Ovary (tissue), 10 donors: ENCODE data around the gene TPRX1. TPM values are rescaled to one million over a fixed set of nuclear protein-coding genes. Genes with fewer than 3 reads are reported as not detected.
"Not testable (repeated sequence)": the region's sequence is repeated elsewhere in the genome, so short reads cannot be mapped to it uniquely, and the experiment has no call there.

Source experiments
- DNase-seq, 5 donors: peaks; one replicate each; pipeline ENCODE4 v3.0.0-alpha.2; 2019 to 2020
- H3K27ac ChIP-seq, 2 donors: fragments of 200-600 bp; one replicate each; pipeline versions ENCODE4 v1.5.1 to v1.8.0; 2019 to 2022
- H3K27me3 ChIP-seq: fragments of 200-600 bp; one replicate; pipeline ENCODE4 v1.8.0; 2022
- H3K36me3 ChIP-seq: fragments of 200-600 bp; sonication (generic); one replicate; pipeline ENCODE4 v1.5.1; 2019
- H3K4me1 ChIP-seq: one replicate; pipeline ENCODE4 v1.8.1; 2013; ENCODE audit warnings: mild to moderate bottlenecking, moderate library complexity; ENCODE audit not compliant: insufficient read depth
- H3K4me3 ChIP-seq: fragments of 200-600 bp; sonication (generic); one replicate; pipeline ENCODE4 v1.5.1; 2017
- H3K9me3 ChIP-seq, 2 donors: fragments of 200-600 bp in 1 of 2; sonication (generic) in 1 of 2; one replicate each; pipeline versions ENCODE4 v1.5.1 to v1.8.1; 2013 to 2019; ENCODE audit warnings: mild to moderate bottlenecking in 1 of 2, moderate library complexity in 1 of 2
- CTCF ChIP-seq, 3 donors: fragments of 450-650 bp in 2 of 3; fragments of 200-600 bp in 1 of 3; IDR thresholded peaks; one replicate each; pipeline versions ENCODE4 v1.5.1 to v1.8.0; 2016 to 2022; ENCODE audit warnings: antibody characterized with exemption in 3 of 3, mild to moderate bottlenecking in 1 of 3
- EP300 ChIP-seq: sonication (generic); formaldehyde crosslinking; IDR thresholded peaks from one replicate; pipeline ENCODE4 v1.6.1; 2017; ENCODE audit warnings: antibody characterized with exemption
- POLR2A ChIP-seq: fragments of 450-650 bp; IDR thresholded peaks from one replicate; pipeline ENCODE4 v1.6.1; 2017; ENCODE audit warnings: antibody characterized with exemption, mild to moderate bottlenecking, moderate library complexity
- WGBS, 3 donors: extraction: QIAGEN DNeasy Blood & Tissue Kit in 1 of 3; methylation state at CpG; one replicate each; pipeline versions ENCODE4 v1.1.5 to v1.1.7; 2013 to 2017; 5-methylcytosine and 5-hydroxymethylcytosine counted together
- intact Hi-C, 4 donors: fragments of 100-400 bp; cut with DNase I; formaldehyde crosslinking; loops; one replicate each; pipeline versions ENCODE4 v1.11.0 to v1.15.1; 2022 to 2023
- long read RNA-seq, 3 donors: library from polyadenylated mRNA in 2 of 3; unstranded in 2 of 3; transcript quantifications; one replicate each; pipeline ENCODE4 v2.0.0 and lab custom pipeline, GENCODE V29; 2021 to 2026
- polyA plus RNA-seq, 2 donors: library from polyadenylated mRNA; stranded (reverse); fragments of 200-250 nt in 1 of 2; fragments of 350-450 nt in 1 of 2; fragmentation: Illumina TruSeq in 1 of 2; extraction: RNeasy Lipid Tissue Mini Kit (QIAGEN cat#74804) in 1 of 2; gene quantifications; one replicate each; pipeline ENCODE4 v1.2.3, GENCODE V29; 2013 to 2014
- total RNA-seq, 7 donors: library from RNA; depleted of rRNA in 2 of 7; stranded (reverse); fragments of >200 nt in 2 of 7; fragmentation: NEBNext Ultra II Directional in 3 of 7; extraction: Animal tissue kit (Norgen Biotek cat#: 25700) in 3 of 7; gene quantifications; one replicate each; pipeline versions ENCODE4 v1.1.0 to v1.2.4, GENCODE V29; 2016 to 2023
- donor health status: DM: no; HTN: no; CAD: no; lungs with moderate emphysema.
- donor health status: DM: no; HTN: no; CAD: no.
- donor health status: Bipolar disorder and iron deficiency.
- donor health status: DM: yes; HTN: yes; CAD: no.
- donor health status: DM: no; HTN: no; CAD: no.
- donor health status: DM: yes; HTN: yes; CAD: no.

The TPRX1 gene
- total RNA-seq: not detected
- polyA plus RNA-seq: not detected
- long read RNA-seq, donor 1: 0 reads
- long read RNA-seq, donor 2: 0 reads
- long read RNA-seq, donor 3: 0 reads

- DNase-seq, H3K27me3 ChIP-seq, H3K4me1 ChIP-seq, H3K4me3 ChIP-seq, intact Hi-C loops, H3K27ac ChIP-seq, H3K9me3 ChIP-seq, H3K36me3 ChIP-seq: not testable (repeated sequence)
- 69 to 81% (median 74%) methylated on average over 4 to 5 of the region's 5 CpGs for WGBS, 3 donors
Observed at GRCh38 chr19:47804451-47804850, at the start of gene TPRX1. Gene TPRX1, minus strand, starts transcription at chr19:47804551. Its CDS starts 12 bp downstream, at chr19:47804539.

GRCh38 chr19:47853003-47853402, 48.7 kb upstream of the TPRX1 start:
- intact Hi-C loops: no loop called here
- 59 to 62% (median 62%) methylated on average over 5 of the region's 5 CpGs for WGBS, 3 donors

GRCh38 chr19:47848823-47849473, 44.6 kb upstream of the TPRX1 start:
- intact Hi-C loops: no loop called here
- TF ChIP-seq CTCF (IDR thresholded peaks at IDR 0.05): no peak
- TF ChIP-seq EP300: no peak
- no peak for TF ChIP-seq POLR2A
- 2 to 3% (median 3%) methylated on average over 22 of the region's 22 CpGs for WGBS, 3 donors
- no peaks in the 10 kb centered on the region for H3K4me1 ChIP-seq
- no peaks in the 10 kb centered on the region for H3K36me3 ChIP-seq
- DNase-seq: no peak
- no peak overlapping the region for H3K27ac ChIP-seq
- H3K27me3 ChIP-seq: no peaks in the 10 kb centered on the region
- no peak overlapping the region for H3K4me3 ChIP-seq
- no peaks in the 10 kb centered on the region for H3K9me3 ChIP-seq

More at GRCh38 chr19:47853003-47853402, 48.7 kb upstream of the TPRX1 start:
- no peak for DNase-seq
- H3K36me3 ChIP-seq: no peaks in the 10 kb centered on the region
- H3K9me3 ChIP-seq: no peaks in the 10 kb centered on the region
- H3K27me3 ChIP-seq: no peaks in the 10 kb centered on the region
- no peak overlapping the region for H3K27ac ChIP-seq
- no peaks in the 10 kb centered on the region for H3K4me1 ChIP-seq
- no peak overlapping the region for H3K4me3 ChIP-seq
- no peak for TF ChIP-seq POLR2A
- no peak for TF ChIP-seq CTCF (IDR thresholded peaks at IDR 0.05)
- TF ChIP-seq EP300: no peak

- H3K4me3 ChIP-seq: no peak overlapping the region
- WGBS, 3 donors: 47 to 48% (median 47%) methylated on average over 10 of the region's 10 CpGs
- H3K4me1 ChIP-seq: no peaks in the 10 kb centered on the region
- no peaks in the 10 kb centered on the region for H3K27me3 ChIP-seq
- no peak overlapping the region for H3K27ac ChIP-seq
- TF ChIP-seq POLR2A (no peak), EP300 (no peak), CTCF (IDR thresholded peaks at IDR 0.05) (no peak)
- no peaks in the 10 kb centered on the region for H3K9me3 ChIP-seq
- intact Hi-C loops: no loop called here
- DNase-seq: no peak
- no peaks in the 10 kb centered on the region for H3K36me3 ChIP-seq
Observed at GRCh38 chr19:47848425-47848822, 44.1 kb upstream of the TPRX1 start.

GRCh38 chr19:47842941-47843340, 38.6 kb upstream of the TPRX1 start:
- Histone ChIP-seq H3K4me3 (no peak overlapping the region), H3K4me1 (no peaks in the 10 kb centered on the region), H3K27me3 (no peaks in the 10 kb centered on the region), H3K27ac (no peak overlapping the region), H3K9me3 (no peaks in the 10 kb centered on the region), H3K36me3 (no peaks in the 10 kb centered on the region)
- DNase-seq: no peak
- 36 to 54% (median 39%) methylated on average over 5 of the region's 5 CpGs for WGBS, 3 donors
- TF ChIP-seq CTCF (IDR thresholded peaks at IDR 0.05) (no peak), EP300 (no peak), POLR2A (no peak)
- intact Hi-C loops: no loop called here
